WTC11 (cell line): ENCODE results near the gene KIF17. TPM values are rescaled to one million over a fixed set of nuclear protein-coding genes. Genes with fewer than 3 reads are reported as not detected.

Source experiments
- ATAC-seq: fragments of 200-7000 bp; cut with Tn5 transposase; 2 replicates; pipeline ENCODE4 v1.10.0; 2021; ENCODE audit warnings: mild to moderate bottlenecking, moderate library complexity
- CTCF ChIA-PET: fragments of 300-600 bp; sonication (Branson Sonifier 250); formaldehyde crosslinking; loops from one replicate; lab custom pipeline; 2021; ENCODE audit warnings: antibody characterized with exemption; lab: Charles Lee
- POLR2A ChIA-PET: fragments of 350-600 bp; sonication (Branson Sonifier 250); formaldehyde crosslinking; loops from one replicate; lab custom pipeline; 2021; ENCODE audit warnings: antibody characterized with exemption; lab: Charles Lee
- DNase-seq: peaks from one replicate; pipeline ENCODE4 v3.0.0; 2021; ENCODE audit warnings: low spot score
- H3K27ac Mint-ChIP-seq: 2 replicates; pipeline ENCODE4 v1.8.0; 2021; ENCODE audit warnings: mixed read lengths
- H3K27me3 Mint-ChIP-seq: 2 replicates; pipeline ENCODE4 v1.8.0; 2021; ENCODE audit warnings: low read depth, mild to moderate bottlenecking, moderate library complexity, mixed read lengths
- H3K36me3 Mint-ChIP-seq: 2 replicates; pipeline ENCODE4 v1.8.0; 2021; ENCODE audit warnings: mixed read lengths
- H3K4me1 Mint-ChIP-seq: 2 replicates; pipeline ENCODE4 v1.8.0; 2022; ENCODE audit warnings: mixed read lengths
- H3K4me3 Mint-ChIP-seq: 2 replicates; pipeline ENCODE4 v1.8.0; 2021; ENCODE audit warnings: mild to moderate bottlenecking, moderate library complexity, mixed read lengths
- H3K9me3 Mint-ChIP-seq: 2 replicates; pipeline ENCODE4 v1.8.0; 2021; ENCODE audit warnings: mixed read lengths
- CBFB ChIP-seq: sonication (generic); formaldehyde crosslinking; IDR thresholded peaks from 2 replicates; pipeline ENCODE4 v1.8.1; 2022; ENCODE audit warnings: mild to moderate bottlenecking, low read depth, missing genetic modification reagents
- ELF4 ChIP-seq: sonication (generic); formaldehyde crosslinking; IDR thresholded peaks from 2 replicates; pipeline ENCODE4 v1.8.1; 2022; ENCODE audit warnings: low read depth, mild to moderate bottlenecking, moderate library complexity, missing genetic modification reagents
- GRHL2 ChIP-seq: fragments of 250-450 bp; sonication (Bioruptor Pico); IDR thresholded peaks from 2 replicates; pipeline ENCODE4 v1.8.0; 2022; ENCODE audit warnings: mild to moderate bottlenecking, moderate library complexity; ENCODE audit not compliant: insufficient replicate concordance, severe bottlenecking
- GTF2I ChIP-seq: fragments of 250-450 bp; sonication (Bioruptor Pico); conservative IDR thresholded peaks from 2 replicates; pipeline ENCODE4 v1.4.0; 2021; ENCODE audit warnings: mild to moderate bottlenecking
- HMGA2 ChIP-seq: fragments of 250-450 bp; sonication (Bioruptor Pico); IDR thresholded peaks from 2 replicates; pipeline ENCODE4 v1.4.0; 2021; ENCODE audit warnings: mild to moderate bottlenecking, moderate library complexity
- IRF2 ChIP-seq: sonication (generic); formaldehyde crosslinking; IDR thresholded peaks from 2 replicates; pipeline ENCODE4 v1.8.0; 2022; ENCODE audit warnings: low read depth, missing genetic modification reagents, borderline replicate concordance
- NFYB ChIP-seq: sonication (generic); formaldehyde crosslinking; conservative IDR thresholded peaks from 2 replicates; pipeline ENCODE4 v1.8.0; 2022; ENCODE audit warnings: low read depth, missing genetic modification reagents
- SMAD4 ChIP-seq: sonication (generic); formaldehyde crosslinking; IDR thresholded peaks from 2 replicates; pipeline ENCODE4 v1.8.0; 2022; ENCODE audit warnings: mild to moderate bottlenecking, missing genetic modification reagents
- TEAD4 ChIP-seq: sonication (generic); formaldehyde crosslinking; IDR thresholded peaks from 2 replicates; pipeline ENCODE4 v1.8.0; 2022; ENCODE audit warnings: mild to moderate bottlenecking, missing genetic modification reagents
- ZNF263 ChIP-seq: sonication (generic); formaldehyde crosslinking; IDR thresholded peaks from 2 replicates; pipeline ENCODE4 v1.8.1; 2022; ENCODE audit warnings: low read depth, mild to moderate bottlenecking, moderate library complexity, missing genetic modification reagents
- ZNF423 ChIP-seq: fragments of 250-450 bp; sonication (Bioruptor Pico); IDR thresholded peaks from 2 replicates; pipeline ENCODE4 v2.1.2; 2022; ENCODE audit warnings: mild to moderate bottlenecking, moderate library complexity
- total RNA-seq: library from RNA; stranded (reverse); gene quantifications from 3 replicates; pipeline ENCODE4 v1.2.3, GENCODE V29; 2021
- TF ChIP-seq, protein P1 (sequence below): sonication (generic); formaldehyde crosslinking; IDR thresholded peaks from 2 replicates; pipeline ENCODE4 v1.8.0; 2022; ENCODE audit warnings: mild to moderate bottlenecking, missing genetic modification reagents
- TF ChIP-seq, protein P2 (sequence below): sonication (generic); formaldehyde crosslinking; IDR thresholded peaks from 2 replicates; pipeline ENCODE4 v1.8.1; 2023; ENCODE audit warnings: mild to moderate bottlenecking, moderate library complexity, missing genetic modification reagents
- TF ChIP-seq, protein P3 (sequence below): fragments of 200-600 bp; IDR thresholded peaks from 2 replicates; pipeline ENCODE4 v1.8.0; 2022; ENCODE audit warnings: antibody characterized with exemption
- TF ChIP-seq, protein P4 (sequence below): sonication (generic); formaldehyde crosslinking; IDR thresholded peaks from 2 replicates; pipeline ENCODE4 v1.8.0; 2022; ENCODE audit warnings: mild to moderate bottlenecking, missing genetic modification reagents
- TF ChIP-seq, protein P5 (sequence below): fragments of 250-450 bp; sonication (Bioruptor Pico); IDR thresholded peaks from 2 replicates; pipeline ENCODE4 v1.9.0; 2021; ENCODE audit warnings: mild to moderate bottlenecking
- TF ChIP-seq, protein P6 (sequence below): fragments of 250-450 bp; sonication (Bioruptor Pico); IDR thresholded peaks from 2 replicates; pipeline ENCODE4 v2.1.2; 2022; ENCODE audit warnings: mild to moderate bottlenecking, moderate library complexity
- TF ChIP-seq, protein P7 (sequence below): fragments of 250-450 bp; sonication (Bioruptor Pico); IDR thresholded peaks from 2 replicates; pipeline ENCODE4 v1.9.0; 2021; ENCODE audit warnings: mild to moderate bottlenecking, borderline replicate concordance

Gene KIF17
- total RNA-seq, 1 experiment from 2014 or later = 8.1 TPM

DNA sequence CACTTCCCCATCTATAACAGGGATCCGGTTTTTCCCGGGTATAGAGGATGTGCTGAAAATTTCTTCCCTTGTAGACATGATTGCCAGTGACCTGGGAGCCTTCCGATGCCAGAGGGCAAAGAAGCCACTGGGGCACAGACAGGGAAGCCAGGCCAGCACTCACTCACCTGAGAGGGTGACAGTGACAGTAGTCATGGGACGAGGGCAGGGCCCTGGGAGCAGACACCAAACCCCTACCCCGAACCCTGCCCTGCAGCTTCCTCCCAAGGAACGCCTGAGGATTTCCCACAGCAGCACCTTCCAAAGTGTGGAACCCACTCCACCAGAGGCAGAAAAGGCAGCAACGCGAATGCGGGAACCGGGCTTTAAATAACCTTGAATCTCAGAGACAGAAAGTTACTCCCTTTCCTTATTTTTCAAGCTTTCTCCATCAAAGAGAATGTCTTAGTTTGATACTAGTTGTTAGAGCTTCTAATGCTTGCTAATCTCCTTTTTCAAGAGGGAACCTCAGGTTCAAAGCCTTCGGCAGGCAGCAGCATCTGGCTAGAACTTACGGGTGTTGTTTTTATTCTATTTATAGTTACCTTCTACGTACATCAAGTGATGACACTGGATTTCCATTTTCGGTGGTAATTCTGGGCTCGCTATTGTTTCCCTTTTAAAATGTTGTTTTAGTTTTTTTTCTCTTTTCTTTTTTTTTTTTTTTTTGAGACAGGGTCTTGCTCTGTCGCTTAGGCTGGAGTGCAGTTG is 59.5 kb downstream of the KIF17 start:
- DNase-seq (no peak), ATAC-seq (no peak)
- H3K36me3 Mint-ChIP-seq = peaks cover 47% of the 10 kb centered on the region
- POLR2A ChIA-PET = interaction anchor here (0.8 kb wide), 1 partner anchor 54 kb away, joined by 5 read pairs; no protein-coding TSS in a partner anchor
- peaks cover 22% of the 10 kb centered on the region for H3K4me1 Mint-ChIP-seq
- H3K9me3 Mint-ChIP-seq = no peaks in the 10 kb centered on the region
- H3K4me3 Mint-ChIP-seq = no peak overlapping the region
- no peaks in the 10 kb centered on the region for H3K27me3 Mint-ChIP-seq
- CTCF ChIA-PET = no interaction called here
- no peak overlapping the region for H3K27ac Mint-ChIP-seq
- no peak for TF ChIP-seq TEAD4 (CRISPR knock-in tag)
- TF ChIP-seq, protein P1, sequence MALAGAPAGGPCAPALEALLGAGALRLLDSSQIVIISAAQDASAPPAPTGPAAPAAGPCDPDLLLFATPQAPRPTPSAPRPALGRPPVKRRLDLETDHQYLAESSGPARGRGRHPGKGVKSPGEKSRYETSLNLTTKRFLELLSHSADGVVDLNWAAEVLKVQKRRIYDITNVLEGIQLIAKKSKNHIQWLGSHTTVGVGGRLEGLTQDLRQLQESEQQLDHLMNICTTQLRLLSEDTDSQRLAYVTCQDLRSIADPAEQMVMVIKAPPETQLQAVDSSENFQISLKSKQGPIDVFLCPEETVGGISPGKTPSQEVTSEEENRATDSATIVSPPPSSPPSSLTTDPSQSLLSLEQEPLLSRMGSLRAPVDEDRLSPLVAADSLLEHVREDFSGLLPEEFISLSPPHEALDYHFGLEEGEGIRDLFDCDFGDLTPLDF (CRISPR knock-in tag) = no peak
- TF ChIP-seq, protein P2, sequence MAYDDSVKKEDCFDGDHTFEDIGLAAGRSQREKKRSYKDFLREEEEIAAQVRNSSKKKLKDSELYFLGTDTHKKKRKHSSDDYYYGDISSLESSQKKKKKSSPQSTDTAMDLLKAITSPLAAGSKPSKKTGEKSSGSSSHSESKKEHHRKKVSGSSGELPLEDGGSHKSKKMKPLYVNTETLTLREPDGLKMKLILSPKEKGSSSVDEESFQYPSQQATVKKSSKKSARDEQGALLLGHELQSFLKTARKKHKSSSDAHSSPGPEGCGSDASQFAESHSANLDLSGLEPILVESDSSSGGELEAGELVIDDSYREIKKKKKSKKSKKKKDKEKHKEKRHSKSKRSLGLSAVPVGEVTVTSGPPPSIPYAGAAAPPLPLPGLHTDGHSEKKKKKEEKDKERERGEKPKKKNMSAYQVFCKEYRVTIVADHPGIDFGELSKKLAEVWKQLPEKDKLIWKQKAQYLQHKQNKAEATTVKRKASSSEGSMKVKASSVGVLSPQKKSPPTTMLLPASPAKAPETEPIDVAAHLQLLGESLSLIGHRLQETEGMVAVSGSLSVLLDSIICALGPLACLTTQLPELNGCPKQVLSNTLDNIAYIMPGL (CRISPR knock-in tag) = no peak
- TF ChIP-seq, protein P3, sequence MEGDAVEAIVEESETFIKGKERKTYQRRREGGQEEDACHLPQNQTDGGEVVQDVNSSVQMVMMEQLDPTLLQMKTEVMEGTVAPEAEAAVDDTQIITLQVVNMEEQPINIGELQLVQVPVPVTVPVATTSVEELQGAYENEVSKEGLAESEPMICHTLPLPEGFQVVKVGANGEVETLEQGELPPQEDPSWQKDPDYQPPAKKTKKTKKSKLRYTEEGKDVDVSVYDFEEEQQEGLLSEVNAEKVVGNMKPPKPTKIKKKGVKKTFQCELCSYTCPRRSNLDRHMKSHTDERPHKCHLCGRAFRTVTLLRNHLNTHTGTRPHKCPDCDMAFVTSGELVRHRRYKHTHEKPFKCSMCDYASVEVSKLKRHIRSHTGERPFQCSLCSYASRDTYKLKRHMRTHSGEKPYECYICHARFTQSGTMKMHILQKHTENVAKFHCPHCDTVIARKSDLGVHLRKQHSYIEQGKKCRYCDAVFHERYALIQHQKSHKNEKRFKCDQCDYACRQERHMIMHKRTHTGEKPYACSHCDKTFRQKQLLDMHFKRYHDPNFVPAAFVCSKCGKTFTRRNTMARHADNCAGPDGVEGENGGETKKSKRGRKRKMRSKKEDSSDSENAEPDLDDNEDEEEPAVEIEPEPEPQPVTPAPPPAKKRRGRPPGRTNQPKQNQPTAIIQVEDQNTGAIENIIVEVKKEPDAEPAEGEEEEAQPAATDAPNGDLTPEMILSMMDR = no peak
- TF ChIP-seq ELF4 (CRISPR knock-in tag) = no peak
- TF ChIP-seq NFYB (CRISPR knock-in tag) = no peak
- no peak for TF ChIP-seq IRF2 (CRISPR knock-in tag)
- TF ChIP-seq ZNF263 (CRISPR knock-in tag) = no peak
- no peak for TF ChIP-seq CBFB
- TF ChIP-seq, protein P4, sequence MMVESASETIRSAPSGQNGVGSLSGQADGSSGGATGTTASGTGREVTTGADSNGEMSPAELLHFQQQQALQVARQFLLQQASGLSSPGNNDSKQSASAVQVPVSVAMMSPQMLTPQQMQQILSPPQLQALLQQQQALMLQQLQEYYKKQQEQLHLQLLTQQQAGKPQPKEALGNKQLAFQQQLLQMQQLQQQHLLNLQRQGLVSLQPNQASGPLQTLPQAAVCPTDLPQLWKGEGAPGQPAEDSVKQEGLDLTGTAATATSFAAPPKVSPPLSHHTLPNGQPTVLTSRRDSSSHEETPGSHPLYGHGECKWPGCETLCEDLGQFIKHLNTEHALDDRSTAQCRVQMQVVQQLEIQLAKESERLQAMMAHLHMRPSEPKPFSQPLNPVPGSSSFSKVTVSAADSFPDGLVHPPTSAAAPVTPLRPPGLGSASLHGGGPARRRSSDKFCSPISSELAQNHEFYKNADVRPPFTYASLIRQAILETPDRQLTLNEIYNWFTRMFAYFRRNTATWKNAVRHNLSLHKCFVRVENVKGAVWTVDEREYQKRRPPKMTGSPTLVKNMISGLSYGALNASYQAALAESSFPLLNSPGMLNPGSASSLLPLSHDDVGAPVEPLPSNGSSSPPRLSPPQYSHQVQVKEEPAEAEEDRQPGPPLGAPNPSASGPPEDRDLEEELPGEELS (CRISPR knock-in tag) = no peak
- TF ChIP-seq, all 79 proteins: peak for 0

DNA sequence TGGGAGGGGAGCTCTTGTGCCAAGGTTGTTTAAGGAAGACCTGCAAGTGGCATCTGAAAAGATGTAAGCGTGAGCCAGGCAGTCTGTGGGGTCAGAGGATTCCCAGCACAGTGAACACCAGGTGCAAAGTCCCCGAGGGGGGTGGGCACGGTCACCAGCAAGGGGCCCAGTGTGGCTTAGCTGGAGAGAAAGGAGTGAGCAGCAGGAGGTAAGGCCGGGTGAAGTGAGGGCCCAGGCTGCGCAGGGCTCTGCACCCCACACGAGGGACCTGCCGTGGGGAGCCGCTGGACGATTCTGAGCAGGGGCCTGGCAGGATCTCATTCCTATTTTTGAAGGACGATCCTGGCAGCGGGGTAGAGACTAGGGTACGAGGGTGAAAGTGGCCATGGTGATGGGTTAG is 60.8 kb downstream of the KIF17 start:
- ATAC-seq (no peak), DNase-seq (no peak)
- ChIA-PET CTCF (no interaction called here), POLR2A (no interaction called here)
- H3K4me1 Mint-ChIP-seq = peaks cover 14% of the 10 kb centered on the region
- H3K9me3 Mint-ChIP-seq = no peaks in the 10 kb centered on the region
- no peaks in the 10 kb centered on the region for H3K27me3 Mint-ChIP-seq
- H3K4me3 Mint-ChIP-seq = no peak overlapping the region
- no peak overlapping the region for H3K27ac Mint-ChIP-seq
- H3K36me3 Mint-ChIP-seq = peaks cover 60% of the 10 kb centered on the region
- TF ChIP-seq, protein P5, sequence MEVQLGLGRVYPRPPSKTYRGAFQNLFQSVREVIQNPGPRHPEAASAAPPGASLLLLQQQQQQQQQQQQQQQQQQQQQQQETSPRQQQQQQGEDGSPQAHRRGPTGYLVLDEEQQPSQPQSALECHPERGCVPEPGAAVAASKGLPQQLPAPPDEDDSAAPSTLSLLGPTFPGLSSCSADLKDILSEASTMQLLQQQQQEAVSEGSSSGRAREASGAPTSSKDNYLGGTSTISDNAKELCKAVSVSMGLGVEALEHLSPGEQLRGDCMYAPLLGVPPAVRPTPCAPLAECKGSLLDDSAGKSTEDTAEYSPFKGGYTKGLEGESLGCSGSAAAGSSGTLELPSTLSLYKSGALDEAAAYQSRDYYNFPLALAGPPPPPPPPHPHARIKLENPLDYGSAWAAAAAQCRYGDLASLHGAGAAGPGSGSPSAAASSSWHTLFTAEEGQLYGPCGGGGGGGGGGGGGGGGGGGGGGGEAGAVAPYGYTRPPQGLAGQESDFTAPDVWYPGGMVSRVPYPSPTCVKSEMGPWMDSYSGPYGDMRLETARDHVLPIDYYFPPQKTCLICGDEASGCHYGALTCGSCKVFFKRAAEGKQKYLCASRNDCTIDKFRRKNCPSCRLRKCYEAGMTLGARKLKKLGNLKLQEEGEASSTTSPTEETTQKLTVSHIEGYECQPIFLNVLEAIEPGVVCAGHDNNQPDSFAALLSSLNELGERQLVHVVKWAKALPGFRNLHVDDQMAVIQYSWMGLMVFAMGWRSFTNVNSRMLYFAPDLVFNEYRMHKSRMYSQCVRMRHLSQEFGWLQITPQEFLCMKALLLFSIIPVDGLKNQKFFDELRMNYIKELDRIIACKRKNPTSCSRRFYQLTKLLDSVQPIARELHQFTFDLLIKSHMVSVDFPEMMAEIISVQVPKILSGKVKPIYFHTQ = no peak
- no peak for TF ChIP-seq ZNF423 (CRISPR knock-in tag)
- TF ChIP-seq GTF2I (CRISPR knock-in tag) = no peak
- no peak for TF ChIP-seq SMAD4 (CRISPR knock-in tag)
- TF ChIP-seq, protein P6, sequence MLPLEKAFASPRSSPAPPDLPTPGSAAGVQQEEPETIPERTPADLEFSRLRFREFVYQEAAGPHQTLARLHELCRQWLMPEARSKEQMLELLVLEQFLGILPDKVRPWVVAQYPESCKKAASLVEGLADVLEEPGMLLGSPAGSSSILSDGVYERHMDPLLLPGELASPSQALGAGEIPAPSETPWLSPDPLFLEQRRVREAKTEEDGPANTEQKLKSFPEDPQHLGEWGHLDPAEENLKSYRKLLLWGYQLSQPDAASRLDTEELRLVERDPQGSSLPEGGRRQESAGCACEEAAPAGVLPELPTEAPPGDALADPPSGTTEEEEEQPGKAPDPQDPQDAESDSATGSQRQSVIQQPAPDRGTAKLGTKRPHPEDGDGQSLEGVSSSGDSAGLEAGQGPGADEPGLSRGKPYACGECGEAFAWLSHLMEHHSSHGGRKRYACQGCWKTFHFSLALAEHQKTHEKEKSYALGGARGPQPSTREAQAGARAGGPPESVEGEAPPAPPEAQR = no peak
- TF ChIP-seq HMGA2 (CRISPR knock-in tag) = no peak
- TF ChIP-seq, protein P7, sequence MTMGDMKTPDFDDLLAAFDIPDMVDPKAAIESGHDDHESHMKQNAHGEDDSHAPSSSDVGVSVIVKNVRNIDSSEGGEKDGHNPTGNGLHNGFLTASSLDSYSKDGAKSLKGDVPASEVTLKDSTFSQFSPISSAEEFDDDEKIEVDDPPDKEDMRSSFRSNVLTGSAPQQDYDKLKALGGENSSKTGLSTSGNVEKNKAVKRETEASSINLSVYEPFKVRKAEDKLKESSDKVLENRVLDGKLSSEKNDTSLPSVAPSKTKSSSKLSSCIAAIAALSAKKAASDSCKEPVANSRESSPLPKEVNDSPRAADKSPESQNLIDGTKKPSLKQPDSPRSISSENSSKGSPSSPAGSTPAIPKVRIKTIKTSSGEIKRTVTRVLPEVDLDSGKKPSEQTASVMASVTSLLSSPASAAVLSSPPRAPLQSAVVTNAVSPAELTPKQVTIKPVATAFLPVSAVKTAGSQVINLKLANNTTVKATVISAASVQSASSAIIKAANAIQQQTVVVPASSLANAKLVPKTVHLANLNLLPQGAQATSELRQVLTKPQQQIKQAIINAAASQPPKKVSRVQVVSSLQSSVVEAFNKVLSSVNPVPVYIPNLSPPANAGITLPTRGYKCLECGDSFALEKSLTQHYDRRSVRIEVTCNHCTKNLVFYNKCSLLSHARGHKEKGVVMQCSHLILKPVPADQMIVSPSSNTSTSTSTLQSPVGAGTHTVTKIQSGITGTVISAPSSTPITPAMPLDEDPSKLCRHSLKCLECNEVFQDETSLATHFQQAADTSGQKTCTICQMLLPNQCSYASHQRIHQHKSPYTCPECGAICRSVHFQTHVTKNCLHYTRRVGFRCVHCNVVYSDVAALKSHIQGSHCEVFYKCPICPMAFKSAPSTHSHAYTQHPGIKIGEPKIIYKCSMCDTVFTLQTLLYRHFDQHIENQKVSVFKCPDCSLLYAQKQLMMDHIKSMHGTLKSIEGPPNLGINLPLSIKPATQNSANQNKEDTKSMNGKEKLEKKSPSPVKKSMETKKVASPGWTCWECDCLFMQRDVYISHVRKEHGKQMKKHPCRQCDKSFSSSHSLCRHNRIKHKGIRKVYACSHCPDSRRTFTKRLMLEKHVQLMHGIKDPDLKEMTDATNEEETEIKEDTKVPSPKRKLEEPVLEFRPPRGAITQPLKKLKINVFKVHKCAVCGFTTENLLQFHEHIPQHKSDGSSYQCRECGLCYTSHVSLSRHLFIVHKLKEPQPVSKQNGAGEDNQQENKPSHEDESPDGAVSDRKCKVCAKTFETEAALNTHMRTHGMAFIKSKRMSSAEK = no peak
- TF ChIP-seq GRHL2 = no peak
- TF ChIP-seq IRF2 (CRISPR knock-in tag) = no peak
